Measurements from ENCODE around the gene IGFBP1.

- TF ChIP-seq MAX (IDR thresholded peaks at IDR 0.05; ENCODE audit: low read depth), result no peak
- no peak for TF ChIP-seq IRF3 (IDR thresholded peaks at IDR 0.05; ENCODE audit: low read depth, low read length)
- TF ChIP-seq POLR2AphosphoS5 (IDR thresholded peaks at IDR 0.05; ENCODE audit: low read depth, low read length), result no peak
- TF ChIP-seq CTCF (IDR thresholded peaks at IDR 0.05), result peak; percentile 44
- no peak for TF ChIP-seq RCOR1 (IDR thresholded peaks at IDR 0.05; ENCODE audit: low read length)
- no peak for TF ChIP-seq EZH2phosphoT487 (IDR thresholded peaks at IDR 0.05; ENCODE audit: borderline replicate concordance, low read depth)
- TF ChIP-seq MEF2A (IDR thresholded peaks at IDR 0.05; ENCODE audit: borderline replicate concordance, low read depth), result no peak
Measured at GRCh38 chr7:45863715-45864114, 24.6 kb upstream of the IGFBP1 start.
